ENCODE results near the gene RNF151. TPM values are rescaled to one million over a fixed set of nuclear protein-coding genes. Genes with fewer than 3 reads are reported as not detected.

Gene RNF151
- total and polyA plus RNA-seq, 10 of the 15 experiments (the other 5 are each of a cell fraction or from before 2014, with no cell fraction given) = 0.17 to 0.56 TPM; not detected in 8

- TF ChIP-seq SIN3A (IDR thresholded peaks at IDR 0.05; ENCODE audit: low read depth, low read length) = peak; percentile 41; the same call in 1 of the 2 replicates
- TF ChIP-seq PBX3 (IDR thresholded peaks at IDR 0.05; ENCODE audit: insufficient replicate concordance, low read depth, low read length) = peak; percentile 68
- 0 out of 2 replicates have a peak, but pooled peaks have one; percentile 5 for TF ChIP-seq IRF4 (IDR thresholded peaks at IDR 0.05; ENCODE audit: low read depth, low read length)
- no peak for TF ChIP-seq NR2C2 (IDR thresholded peaks at IDR 0.05; ENCODE audit: borderline replicate concordance, control insufficient read depth, insufficient read length, low read depth)
- no peak for TF ChIP-seq CEBPZ (IDR thresholded peaks at IDR 0.05; ENCODE audit: low read depth, low read length)
- peak; percentile 85 for TF ChIP-seq USF1 (IDR thresholded peaks at IDR 0.05; ENCODE audit: borderline replicate concordance, extremely low read length, insufficient read depth, low read depth, low read length)
- peak; percentile 89 for TF ChIP-seq ZNF687 (IDR thresholded peaks at IDR 0.05)
- no peak for TF ChIP-seq RAD21 (IDR thresholded peaks at IDR 0.05; ENCODE audit: insufficient read depth, low read depth, low read length)
- no peak for TF ChIP-seq NFYA (IDR thresholded peaks at IDR 0.05; ENCODE audit: borderline replicate concordance, low read depth, low read length)
- peak; percentile 92; the same call in 2 of the 3 replicates for TF ChIP-seq POU2F2 (IDR thresholded peaks at IDR 0.05; ENCODE audit: borderline replicate concordance, low read depth, low read length)
- no peak for TF ChIP-seq SMC3 (IDR thresholded peaks at IDR 0.05; ENCODE audit: borderline replicate concordance, low read length)
- no peak for TF ChIP-seq ZNF384 (IDR thresholded peaks at IDR 0.05; ENCODE audit: borderline replicate concordance, low read depth, low read length)
- TF ChIP-seq EP300 (IDR thresholded peaks at IDR 0.05; ENCODE audit: borderline replicate concordance in 1 of 2, control insufficient read depth in 1 of 2, low read depth in 2 of 2, low read length in 2 of 2) = peak in 1 of 2 experiments; percentile 45; a peak in 1 of 4 replicates
- peak; percentile 26; the same call in 1 of the 2 replicates for TF ChIP-seq MTA2 (IDR thresholded peaks at IDR 0.05; ENCODE audit: low read depth)
- peak; percentile 48 for TF ChIP-seq POLR2AphosphoS5 (IDR thresholded peaks at IDR 0.05; ENCODE audit: low read length)
- TF ChIP-seq ETV6 (conservative IDR thresholded peaks at IDR 0.05 in 1 of 2, IDR thresholded peaks at IDR 0.05 in 1 of 2; ENCODE audit: borderline replicate concordance in 1 of 2, low read depth in 1 of 2) = peak in 1 of 2 experiments; percentile 80; a peak in 1 of 4 replicates
- TF ChIP-seq TAF1 (IDR thresholded peaks at IDR 0.05; ENCODE audit: borderline replicate concordance, low read depth, low read length) = 0 out of 2 replicates have a peak, but pooled peaks have one; percentile 23
- TF ChIP-seq HDGF (IDR thresholded peaks at IDR 0.05) = no peak
- TF ChIP-seq BHLHE40 (IDR thresholded peaks at IDR 0.05; ENCODE audit: borderline replicate concordance in 1 of 2, low read depth in 2 of 2, low read length in 1 of 2) = peak; percentile 96 to 97
Measured at GRCh38 chr16:1991135-1991551, 24.5 kb downstream of the RNF151 start (continued).

Measured in GM12878 (cell line).